ENCODE data around the gene DOK3. TPM values are rescaled to one million over a fixed set of nuclear protein-coding genes. Genes with fewer than 3 reads are reported as not detected.
A peak's percentile ranks its signal among the peaks of the same experiment; 100 is the strongest.

The DOK3 gene
- polyA plus RNA-seq, 10 donors, result 4.1 to 9.4 (median 5.6) TPM

GRCh38 chr5:177500685-177501522 is 8.7 kb downstream of the DOK3 start:
- DNase-seq, result peak; percentile 75 to 92 (median 88)

DNA sequence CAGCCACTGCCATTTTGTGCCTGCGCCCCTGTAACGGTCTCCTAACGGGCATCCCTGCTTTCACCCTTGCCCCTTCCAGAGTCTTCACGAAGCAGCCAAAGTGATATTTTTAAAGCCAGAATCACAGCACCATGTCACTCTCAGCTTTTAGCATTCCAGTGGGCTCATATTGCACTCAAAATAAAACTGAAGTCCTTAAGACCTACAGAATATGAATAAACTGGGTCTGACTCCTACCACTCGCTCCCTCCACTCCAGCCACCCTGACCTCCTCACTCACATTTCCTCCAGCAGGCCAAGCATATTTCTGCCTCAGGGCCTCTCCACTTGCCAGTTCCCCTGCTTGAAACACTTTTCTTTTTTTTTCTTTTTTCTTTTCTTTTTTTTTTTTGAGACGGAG is 9.8 kb downstream of the DOK3 start:
- DNase-seq, result no peak

GRCh38 chr5:177498013-177498787 is 11.4 kb downstream of the DOK3 start:
- DNase-seq, result no peak

DNA sequence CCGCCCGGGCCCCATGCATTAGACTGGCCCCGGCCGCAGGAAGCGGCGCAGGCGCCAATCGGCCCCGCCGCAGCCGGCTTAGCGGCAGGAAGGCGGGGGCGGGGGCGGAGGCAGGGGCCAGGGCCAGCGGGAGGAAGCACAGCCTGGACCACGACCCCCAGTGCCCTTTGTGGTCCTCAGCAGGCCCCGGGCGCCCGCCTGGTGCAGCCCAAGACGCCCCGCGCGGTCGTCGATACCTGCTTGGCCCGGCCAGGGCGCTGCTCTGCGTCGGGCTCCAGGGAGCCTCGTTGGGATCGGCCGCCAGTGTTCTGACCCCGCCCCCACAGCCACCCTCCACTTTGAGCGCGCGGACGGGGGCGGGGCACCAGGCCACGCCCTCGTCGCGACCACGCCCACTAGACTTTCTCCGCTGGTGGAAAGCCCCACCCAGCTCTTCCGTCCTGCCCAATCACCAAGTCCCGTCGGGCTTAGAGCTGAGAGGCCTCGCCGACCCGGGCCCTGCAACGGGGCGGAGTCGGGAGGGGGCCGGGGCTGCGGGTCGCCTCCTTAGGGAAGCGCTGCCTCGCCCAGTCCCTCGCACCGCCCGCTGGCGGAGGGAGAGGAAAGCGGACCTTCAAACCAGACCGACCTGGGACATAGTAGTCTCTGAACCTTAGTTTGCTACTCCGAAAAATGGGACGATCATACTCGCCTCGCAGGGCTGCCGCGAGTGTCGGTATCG is 12.2 kb downstream of the DOK3 start, which contains the start of gene PDLIM7:
Gene PDLIM7 (minus strand): TSS at position 313 of the 721 bp plus-strand sequence. CDS start 1,092 bp downstream, outside the sequence.
- peak; percentile 97 to 99 (median 99) for DNase-seq

GRCh38 chr5:177496727-177497291 is 12.8 kb downstream of the DOK3 start:
- peak; percentile 89 to 97 (median 95) for DNase-seq

DNA sequence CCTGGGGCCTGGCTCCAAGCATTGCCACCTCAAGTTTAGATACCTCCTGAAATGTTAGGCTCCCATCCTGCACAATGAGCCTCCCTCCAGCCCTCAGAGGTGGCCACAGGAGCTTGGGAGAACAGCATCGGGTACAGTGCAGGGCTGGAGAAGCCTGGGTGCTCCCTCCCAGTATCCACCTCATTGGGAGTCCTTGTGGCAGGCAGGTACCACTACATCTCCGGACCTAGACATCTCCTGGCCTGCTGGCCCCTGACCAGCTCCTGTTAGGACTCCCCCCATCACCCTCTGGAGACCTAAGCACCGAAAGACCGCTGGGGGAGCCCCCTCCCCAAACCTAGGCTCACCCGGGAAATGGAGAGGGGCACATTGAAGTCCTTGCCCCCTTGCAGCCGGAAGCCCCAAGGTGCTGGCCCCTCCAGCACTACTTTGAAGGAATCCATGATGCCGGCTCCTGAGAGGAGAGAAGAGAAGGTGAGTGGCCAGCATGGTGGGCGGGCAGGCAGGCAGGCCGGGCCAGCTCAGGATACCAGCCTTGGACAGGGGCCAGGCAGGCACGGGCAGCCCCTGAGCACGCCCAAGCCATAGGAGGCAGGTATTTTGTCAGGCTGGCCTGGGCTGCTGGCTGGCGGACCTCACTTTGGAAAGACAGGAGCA is 13.4 kb downstream of the DOK3 start:
- DNase-seq, result peak in 1 of 3 donors; percentile 59

DNA sequence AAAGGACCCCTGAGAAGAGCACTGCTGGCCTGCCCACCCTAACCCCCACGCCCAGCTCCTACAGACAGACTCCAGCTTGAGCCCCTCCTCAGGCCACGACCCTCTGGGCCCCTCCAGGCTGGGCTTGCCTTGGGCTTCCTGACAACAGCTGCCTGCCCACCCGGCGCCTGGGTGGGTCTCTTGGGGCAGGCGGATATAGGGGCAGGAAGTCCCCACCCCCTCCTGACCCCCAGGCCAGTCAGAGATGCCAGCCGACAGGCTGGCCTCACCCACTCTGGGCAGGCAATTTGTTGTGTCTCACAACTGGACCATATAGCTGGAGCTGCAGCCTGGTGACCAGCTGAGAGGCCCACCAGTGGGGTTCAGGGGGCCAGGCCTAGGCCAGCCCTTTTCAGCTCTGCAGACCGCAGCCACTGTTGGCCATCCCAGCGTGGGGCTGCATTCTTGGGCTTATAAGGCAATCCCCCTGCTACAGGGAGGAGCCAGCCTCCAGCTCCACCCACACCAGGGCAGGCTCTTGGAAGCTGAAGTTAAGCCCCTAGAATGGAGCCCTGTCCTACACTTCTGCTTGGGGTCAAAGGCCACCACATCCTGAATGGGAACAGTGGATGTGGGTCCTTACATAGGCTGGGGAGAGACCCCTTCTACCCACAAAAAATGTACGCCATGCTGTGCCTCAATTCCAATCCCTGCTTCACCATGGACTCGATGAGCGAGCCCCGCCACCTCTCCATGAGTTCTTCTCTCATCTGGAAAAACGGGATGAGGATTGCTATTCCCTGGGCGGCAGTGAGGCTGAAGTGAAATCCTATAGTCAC is 14.2 kb downstream of the DOK3 start:
- DNase-seq, result peak; percentile 82 to 92 (median 90)

DNA sequence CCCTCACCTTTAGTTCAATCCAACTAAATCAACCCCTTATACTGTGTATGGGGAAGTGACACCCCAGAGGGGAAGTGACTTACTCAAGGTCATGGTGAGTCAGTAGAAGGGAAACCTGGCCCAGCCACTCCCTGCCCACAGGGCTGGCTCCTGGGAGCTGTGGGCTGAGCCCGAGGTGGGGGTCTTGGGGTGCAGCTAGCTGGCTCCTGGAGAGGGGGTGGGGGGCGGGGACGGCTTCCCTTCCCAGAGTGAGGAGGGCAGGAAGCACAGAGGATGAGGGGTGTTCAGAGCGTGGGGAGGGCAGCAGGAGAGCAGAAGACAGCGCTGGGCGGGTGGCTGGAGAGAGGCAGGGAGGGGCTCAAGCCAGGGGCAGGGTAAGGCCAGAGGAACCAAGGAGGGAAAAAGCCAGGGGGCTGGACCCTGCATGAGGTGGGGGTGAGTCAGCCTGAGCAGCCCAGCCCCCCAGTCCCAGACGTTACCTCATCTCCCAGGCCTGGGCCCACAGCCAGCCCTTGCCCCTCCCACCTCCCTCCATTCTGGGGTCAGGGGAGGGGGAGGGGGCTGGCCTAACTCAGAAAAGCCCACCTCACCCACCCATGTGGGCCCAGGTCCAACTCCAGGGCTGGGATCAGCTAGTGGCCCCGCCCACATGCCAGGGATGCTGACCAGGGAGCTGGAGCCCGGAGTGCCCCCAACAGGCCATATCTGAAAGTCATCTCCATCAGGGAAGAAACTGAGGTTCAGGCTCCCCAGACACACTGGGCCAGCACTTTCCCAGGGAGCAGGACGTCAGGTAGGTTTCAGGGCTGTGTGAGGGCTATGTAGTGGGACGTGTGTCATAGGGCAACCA is 15.1 kb downstream of the DOK3 start:
- peak; percentile 86 to 90 (median 89) for DNase-seq

DNA sequence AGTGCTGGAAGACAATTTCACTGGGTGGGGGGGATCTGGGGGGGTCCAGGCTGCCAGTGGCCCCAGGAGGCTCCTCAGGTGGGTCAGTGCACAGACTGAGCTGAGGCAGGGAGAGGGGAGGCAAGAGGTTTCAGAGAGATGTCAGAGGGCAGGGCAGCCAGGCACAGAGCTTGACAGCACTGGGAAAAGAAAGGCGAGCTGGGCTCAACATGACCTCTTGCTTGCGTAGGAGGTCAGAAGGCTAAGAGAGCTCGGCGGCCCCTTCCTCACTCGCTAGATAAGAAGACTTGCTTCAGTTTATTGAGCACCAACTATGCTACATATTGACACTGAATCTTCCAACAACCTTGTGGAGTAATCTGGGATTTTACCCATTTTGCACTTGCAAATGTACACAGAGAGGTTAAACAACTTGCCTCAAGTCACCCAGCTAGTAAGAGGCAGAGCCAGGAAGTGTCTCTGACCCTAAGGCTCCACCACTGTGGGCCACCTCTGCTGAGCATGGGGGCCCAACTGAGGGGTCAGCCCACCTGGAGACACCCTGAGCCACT is 15.8 kb downstream of the DOK3 start:
- no peak for DNase-seq

DNA sequence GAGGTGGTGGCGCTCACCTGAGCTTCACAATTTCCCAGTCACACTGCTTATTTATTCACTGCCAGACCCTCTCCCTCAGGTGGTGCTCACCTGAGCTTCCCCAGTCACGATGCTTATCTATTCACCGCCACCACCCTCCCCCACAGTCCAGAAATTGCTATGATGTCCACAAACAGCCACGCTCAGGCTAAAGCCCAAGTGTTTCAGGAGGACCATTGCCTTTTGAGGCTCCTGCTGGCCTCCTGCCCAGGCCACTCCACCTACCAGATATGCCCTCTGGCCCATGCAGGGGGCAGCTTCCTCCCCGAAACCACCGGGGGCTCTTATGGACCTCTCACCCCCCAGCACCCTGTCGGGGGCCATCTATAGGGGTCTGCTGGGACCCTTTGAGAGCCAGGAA is 16.8 kb downstream of the DOK3 start:
- DNase-seq, result no peak

DNA sequence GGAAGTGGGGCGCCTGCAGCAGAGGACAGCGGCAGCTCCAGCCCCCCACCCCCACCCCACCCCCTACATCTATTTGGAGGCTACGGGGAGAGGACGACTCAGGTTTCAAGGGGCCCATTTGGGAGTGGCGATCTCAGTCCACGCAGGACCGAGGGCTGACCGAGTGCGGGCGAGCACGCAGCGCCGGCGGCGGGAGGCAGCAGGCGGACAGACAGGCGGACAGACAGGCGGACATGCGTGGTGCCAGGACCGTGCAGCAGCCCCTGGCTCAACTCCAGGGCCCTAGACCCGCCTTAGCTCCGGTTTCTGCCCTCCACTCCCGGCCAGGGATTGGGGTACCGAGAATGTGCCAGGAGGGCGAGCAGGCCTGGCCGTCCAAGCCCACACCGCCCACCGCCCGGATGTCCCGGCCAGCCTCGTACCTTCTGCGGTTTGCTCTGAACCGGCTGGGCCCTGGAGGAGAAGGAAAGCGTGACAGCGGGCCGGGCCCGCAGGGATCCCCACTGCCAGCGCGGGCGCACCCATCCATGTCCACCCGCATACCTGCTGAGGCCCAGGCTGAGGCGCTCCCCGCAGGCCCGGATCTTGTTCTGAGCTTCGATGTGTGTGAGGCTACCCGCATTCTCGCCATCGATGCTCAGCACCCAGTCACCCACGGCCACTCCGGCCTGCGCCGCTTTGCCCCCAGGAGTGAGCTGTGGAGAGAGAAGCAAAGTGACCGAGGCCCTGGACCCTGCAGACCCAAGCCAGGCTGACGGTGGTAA is 17.5 kb downstream of the DOK3 start:
- DNase-seq, result no peak

DNA sequence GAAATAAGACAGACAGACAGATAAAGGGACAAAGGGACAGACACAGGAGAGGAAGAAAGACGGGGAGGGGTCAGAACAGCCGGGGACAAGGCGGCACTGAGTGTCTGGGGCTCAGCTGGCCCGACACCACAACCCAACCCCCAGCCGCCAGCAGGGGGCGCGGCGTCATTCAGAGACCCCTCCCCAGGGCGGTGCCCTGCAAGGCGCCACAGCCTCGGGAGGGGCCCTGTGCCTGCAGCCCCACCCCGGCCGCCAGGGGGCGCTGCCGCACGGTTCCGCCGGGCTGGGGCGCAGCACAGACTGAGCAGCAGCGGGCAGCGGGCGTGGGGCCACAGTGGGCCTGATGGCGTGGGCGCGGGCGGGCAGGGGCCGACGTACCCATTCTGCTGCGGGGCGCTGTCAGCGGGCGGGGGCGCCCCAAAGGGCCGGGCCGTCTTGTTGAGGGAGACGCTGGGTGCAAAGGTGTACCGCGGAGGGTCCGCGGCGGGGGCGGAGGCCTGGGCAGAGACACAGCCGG is 18.1 kb downstream of the DOK3 start:
- DNase-seq, result peak in 2 of 3 donors; percentile 65 to 75

DNA sequence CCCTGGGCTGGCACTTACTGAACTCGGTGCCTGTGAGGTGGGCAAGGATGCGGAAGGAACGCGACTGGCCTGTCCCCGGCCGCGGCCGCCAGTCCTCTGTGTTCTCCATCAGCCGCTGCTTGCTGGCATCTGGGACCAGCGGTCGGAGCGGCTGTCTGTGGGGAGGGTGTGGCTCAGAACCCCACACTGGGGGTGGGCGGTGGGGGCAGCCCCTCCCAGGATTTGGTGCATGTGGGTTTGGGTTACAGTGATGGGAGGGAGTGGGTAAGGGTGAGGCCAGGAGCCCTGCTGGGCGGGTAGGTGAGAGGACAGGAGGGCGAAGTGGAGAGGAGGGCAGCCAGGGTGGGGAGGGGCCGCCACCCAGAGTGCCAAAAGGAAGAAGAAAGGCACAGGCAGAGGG is 18.6 kb downstream of the DOK3 start:
- no peak for DNase-seq

DNA sequence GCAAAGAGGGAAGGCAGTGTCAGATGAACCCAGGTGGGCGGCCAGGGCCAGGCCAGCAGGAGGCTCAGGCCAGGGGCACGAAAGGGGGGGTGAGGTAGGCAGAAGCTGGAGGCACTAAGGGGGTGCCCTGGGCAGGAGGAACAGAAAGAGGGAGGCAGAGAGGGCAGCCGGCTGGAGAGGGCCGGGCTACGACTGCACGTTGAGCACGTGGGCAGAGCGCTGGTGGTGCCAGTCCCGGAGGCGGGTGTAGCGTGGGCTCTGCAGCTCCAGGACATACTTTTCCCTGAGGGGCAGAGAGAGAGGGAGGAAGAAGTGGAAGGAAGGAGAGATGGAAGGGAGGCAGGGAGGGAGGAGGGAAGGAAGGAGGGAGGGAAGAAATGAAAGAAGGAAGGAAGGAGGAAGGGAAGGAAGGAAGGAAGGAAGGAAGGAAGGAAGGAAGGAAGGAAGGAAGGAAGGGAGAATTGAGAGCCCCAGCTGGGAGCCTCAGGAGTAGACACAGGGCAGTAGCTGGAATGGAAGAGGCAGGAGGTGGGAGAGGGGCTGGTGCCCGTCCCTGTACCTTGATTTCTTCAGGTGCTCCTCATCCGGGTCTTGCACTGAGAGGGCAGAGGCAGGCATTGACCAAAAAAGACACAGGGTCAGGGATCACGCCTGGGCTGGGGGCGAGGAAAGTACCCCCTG is 19.2 kb downstream of the DOK3 start:
- DNase-seq, result no peak

GRCh38 chr5:177489119-177489716 is 20.4 kb downstream of the DOK3 start:
- DNase-seq, result no peak

DNA sequence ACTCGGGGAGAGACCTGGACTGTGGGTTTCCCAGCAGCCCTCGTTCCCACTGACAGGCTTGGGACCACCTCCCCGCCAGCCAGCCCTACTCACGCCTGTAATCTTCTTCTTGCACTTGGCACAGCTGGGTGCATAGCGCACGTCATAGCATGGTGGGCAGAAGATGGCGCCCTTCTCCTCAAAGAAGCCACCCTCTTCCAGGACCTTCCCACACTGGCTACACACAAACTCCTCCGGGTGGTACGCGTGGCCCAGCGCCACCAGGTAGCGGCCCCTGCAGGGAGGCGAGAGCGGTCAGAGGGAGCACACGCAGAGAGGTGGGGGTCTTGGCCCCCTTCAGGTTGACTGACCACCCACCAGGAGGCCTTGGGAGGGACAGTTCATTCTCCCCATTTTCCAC is 21.7 kb downstream of the DOK3 start:
- DNase-seq, result no peak

DNA sequence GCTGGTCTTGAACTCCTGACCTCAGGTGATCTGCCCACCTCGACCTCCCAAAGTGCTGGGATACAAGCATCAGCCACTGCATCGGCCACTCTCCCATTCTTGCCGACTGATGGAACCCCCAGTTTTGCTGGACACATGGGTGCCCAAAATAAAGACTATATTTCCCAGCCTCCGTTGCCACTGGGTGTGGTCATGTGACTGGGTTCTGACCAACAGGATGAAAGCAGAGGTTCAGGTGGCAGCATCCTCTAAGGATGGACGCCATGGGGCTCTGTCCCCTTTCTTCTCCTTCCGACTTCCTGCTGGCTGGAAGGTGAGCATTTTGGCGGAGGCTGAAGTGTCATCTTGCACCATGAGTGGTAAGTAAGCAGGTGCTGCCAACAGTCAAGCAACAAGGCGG is 22.5 kb downstream of the DOK3 start:
- no peak for DNase-seq
